H1 (cell line): ENCODE results near the gene GRM7. TPM values are rescaled to one million over a fixed set of nuclear protein-coding genes. Genes with fewer than 3 reads are reported as not detected.

ENCODE experiments used
- CTCF ChIA-PET: fragments of 300-600 bp; sonication (Branson Sonifier 250); formaldehyde crosslinking; loops from one replicate; lab custom pipeline; 2021; ENCODE audit not compliant: partially characterized antibody; lab: Charles Lee
- POLR2A ChIA-PET: fragments of 300-600 bp; sonication (Branson Sonifier 250); formaldehyde crosslinking; loops from one replicate; lab custom pipeline; 2021; ENCODE audit warnings: inconsistent platforms; ENCODE audit not compliant: partially characterized antibody; lab: Charles Lee
- DNase-seq, 2 experiments: peaks; one replicate each; pipeline versions ENCODE4 v3.0.0 to v3.0.0-alpha.2; 2010 to 2022; ENCODE audit warnings: low spot score in 2 of 2, low read depth in 1 of 2, mixed read lengths in 1 of 2
- FAIRE-seq: peaks from 2 replicates; lab custom pipeline; 2011; peaks lifted over from hg19 to GRCh38; lab: Jason Lieb, UNC
- H2AFZ ChIP-seq: 2 replicates; pipeline ENCODE4 v1.8.1; 2012; ENCODE audit warnings: low read length, inconsistent platforms
- H2AK5ac ChIP-seq: 2 replicates; pipeline ENCODE4 v1.6.1; 2013; ENCODE audit warnings: low read depth, low read length
- H2BK120ac ChIP-seq: replicated peaks from 2 replicates; pipeline ENCODE3; 2013; ENCODE audit warnings: low read depth, low read length, inconsistent platforms
- H2BK12ac ChIP-seq: 2 replicates; pipeline ENCODE4 v1.6.1; 2013; ENCODE audit warnings: low read depth, low read length
- H2BK15ac ChIP-seq: 2 replicates; pipeline ENCODE4 v1.6.1; 2013; ENCODE audit warnings: low read length
- H2BK20ac ChIP-seq: 2 replicates; pipeline ENCODE4 v1.6.1; 2013; ENCODE audit warnings: low read length
- H2BK5ac ChIP-seq: 2 replicates; pipeline ENCODE4 v1.6.1; 2013; ENCODE audit warnings: low read depth, low read length
- H3K14ac ChIP-seq: 2 replicates; pipeline ENCODE4 v1.6.1; 2013; ENCODE audit warnings: inconsistent platforms; ENCODE audit not compliant: insufficient read length
- H3K18ac ChIP-seq: 2 replicates; pipeline ENCODE4 v1.6.1; 2013; ENCODE audit warnings: low read length; ENCODE audit errors: extremely low read depth
- H3K23ac ChIP-seq: 2 replicates; pipeline ENCODE4 v1.6.1; 2013; ENCODE audit warnings: inconsistent platforms; ENCODE audit not compliant: insufficient read length
- H3K23me2 ChIP-seq: 2 replicates; pipeline ENCODE4 v1.6.1; 2013; ENCODE audit warnings: low read depth, low read length
- H3K27ac ChIP-seq: 2 replicates; pipeline ENCODE4 v1.6.1; 2011; ENCODE audit warnings: low read depth, low read length, inconsistent platforms
- H3K27me3 ChIP-seq, 4 experiments: replicated peaks in 1 of 4; 1 replicate in 1 of 4; 2 replicates in 3 of 4; pipeline versions ENCODE4 v1.6.1 to v1.8.1; 2011 to 2013; ENCODE audit warnings: low read length in 3 of 4, mild to moderate bottlenecking in 3 of 4, inconsistent platforms in 2 of 4, mixed read lengths in 2 of 4, moderate library complexity in 1 of 4; ENCODE audit not compliant: control insufficient read depth in 3 of 4, insufficient read depth in 3 of 4; ENCODE audit errors: extremely low read depth in 1 of 4
- H3K36me3 ChIP-seq, 4 experiments: 2 replicates each; pipeline versions ENCODE4 v1.6.1 to v1.8.1; 2011 to 2013; ENCODE audit warnings: mild to moderate bottlenecking in 4 of 4, low read length in 3 of 4, moderate library complexity in 2 of 4, control low read depth in 1 of 4, inconsistent platforms in 1 of 4; ENCODE audit not compliant: insufficient read depth in 4 of 4, control insufficient read depth in 2 of 4
- H3K4ac ChIP-seq: replicated peaks from 2 replicates; pipeline ENCODE3; 2013; ENCODE audit warnings: low read length, low read depth, mixed read lengths, inconsistent platforms; ENCODE audit not compliant: insufficient read length
- H3K4me1 ChIP-seq, 4 experiments: replicated peaks in 1 of 4; 1 replicate in 1 of 4; 2 replicates in 3 of 4; pipeline versions ENCODE4 v1.6.1 to v1.8.1; 2011 to 2013; ENCODE audit warnings: low read length in 3 of 4, inconsistent platforms in 2 of 4, mixed read lengths in 1 of 4; ENCODE audit not compliant: insufficient read depth in 4 of 4, control insufficient read depth in 3 of 4
- H3K4me2 ChIP-seq, 2 experiments: 2 replicates each; pipeline versions ENCODE4 v1.6.1 to v1.8.1; 2011 to 2013; ENCODE audit warnings: low read depth in 2 of 2, low read length in 2 of 2, control low read depth in 1 of 2, inconsistent platforms in 1 of 2, mild to moderate bottlenecking in 1 of 2; ENCODE audit not compliant: insufficient read depth in 1 of 2
- H3K4me3 ChIP-seq, 4 experiments: fragments of 200-600, 300-600 bp in 1 of 4; sonication (generic), shearing (Covaris generic), sonication (Bioruptor Twin) in 1 of 4; 2 replicates each; pipeline versions ENCODE4 v1.5.1 to v1.8.1; 2011 to 2016; ENCODE audit warnings: low read length in 4 of 4, low read depth in 3 of 4, control low read depth in 2 of 4, inconsistent platforms in 2 of 4, mild to moderate bottlenecking in 2 of 4, mixed read lengths in 1 of 4, moderate library complexity in 1 of 4; ENCODE audit not compliant: insufficient read depth in 2 of 4; ENCODE audit errors: extremely low read depth in 1 of 4
- H3K56ac ChIP-seq: replicated peaks from 2 replicates; pipeline ENCODE3; 2013; ENCODE audit warnings: low read depth, mild to moderate bottlenecking, mixed read lengths, low read length, inconsistent platforms; ENCODE audit not compliant: insufficient read length
- H3K79me1 ChIP-seq: 2 replicates; pipeline ENCODE4 v1.6.1; 2013; ENCODE audit warnings: low read depth, low read length, control low read depth
- H3K79me2 ChIP-seq, 2 experiments: 2 replicates each; pipeline versions ENCODE4 v1.6.1 to v1.8.1; 2012 to 2013; ENCODE audit warnings: low read length in 2 of 2, mild to moderate bottlenecking in 2 of 2, inconsistent platforms in 1 of 2; ENCODE audit not compliant: insufficient read depth in 2 of 2, control insufficient read depth in 1 of 2
- H3K9ac ChIP-seq, 4 experiments: replicated peaks in 1 of 4; 1 replicate in 1 of 4; 2 replicates in 3 of 4; pipeline versions ENCODE4 v1.6.1 to v1.8.1; 2011 to 2013; ENCODE audit warnings: low read depth in 3 of 4, low read length in 3 of 4, control low read depth in 2 of 4, mild to moderate bottlenecking in 2 of 4, moderate library complexity in 2 of 4, inconsistent platforms in 1 of 4; ENCODE audit errors: extremely low read depth in 1 of 4
- H3K9me3 ChIP-seq, 2 experiments: 2 replicates each; pipeline versions ENCODE4 v1.6.1 to v1.8.1; 2012 to 2013; ENCODE audit warnings: mild to moderate bottlenecking in 2 of 2, moderate library complexity in 2 of 2, control low read depth in 1 of 2, inconsistent platforms in 1 of 2, low read depth in 1 of 2, low read length in 1 of 2, mixed read lengths in 1 of 2; ENCODE audit not compliant: insufficient read depth in 2 of 2
- H4K20me1 ChIP-seq, 2 experiments: replicated peaks in 1 of 2; 2 replicates each; pipeline versions ENCODE3 to v1.8.1; 2011 to 2013; ENCODE audit warnings: inconsistent platforms in 2 of 2, low read length in 2 of 2, mild to moderate bottlenecking in 1 of 2; ENCODE audit not compliant: insufficient read depth in 2 of 2, control insufficient read depth in 1 of 2
- H4K5ac ChIP-seq: 2 replicates; pipeline ENCODE4 v1.6.1; 2013; ENCODE audit warnings: low read length, low read depth, mixed read lengths, inconsistent platforms; ENCODE audit not compliant: insufficient read length
- H4K8ac ChIP-seq: 2 replicates; pipeline ENCODE4 v1.8.0; 2013; ENCODE audit warnings: mild to moderate bottlenecking, moderate library complexity, low read length, inconsistent platforms; ENCODE audit not compliant: insufficient read depth; ENCODE audit errors: extremely low read depth
- H4K91ac ChIP-seq: replicated peaks from 2 replicates; pipeline ENCODE3; 2013; ENCODE audit warnings: low read length, mixed read lengths, inconsistent platforms; ENCODE audit not compliant: insufficient read length
- MAX ChIP-seq: IDR thresholded peaks from 2 replicates; pipeline ENCODE4 v1.6.1; 2012; ENCODE audit warnings: inconsistent platforms
- WGBS, 2 experiments: shearing (Covaris generic) in 1 of 2; methylation state at CpG; one replicate each; pipeline versions ENCODE4 v1.1.6 to v1.1.7; 2013 to 2015; ENCODE audit warnings: low lambda C conversion rate in 2 of 2, mixed read lengths in 2 of 2, inconsistent platforms in 1 of 2, low coverage in 1 of 2, missing lambda C conversion rate in 1 of 2; ENCODE audit not compliant: insufficient replicate concordance in 2 of 2, insufficient coverage in 1 of 2, insufficient read length in 1 of 2; ENCODE audit errors: extremely low coverage in 1 of 2, missing lambda C conversion rate in 1 of 2; 5-methylcytosine and 5-hydroxymethylcytosine counted together
- polyA plus RNA-seq, 7 experiments: library from polyadenylated mRNA; depleted of rRNA in 3 of 7; stranded (reverse) in 5 of 7; unstranded in 2 of 7; fragments of >200 nt in 5 of 7; fragments of 200-250 nt in 2 of 7; gene quantifications; 1 replicate in 5 of 7; 2 replicates in 1 of 7; 4 replicates in 1 of 7; pipeline versions ENCODE4 v1.2.1 to v1.2.3, GENCODE V29; 2011 to 2013; ENCODE audit warnings: missing spikeins in 2 of 7, mixed read lengths in 2 of 7
- total RNA-seq: library from RNA; stranded (reverse); fragmentation: NEBNext Ultra II Directional; extraction: Animal tissue kit (Norgen Biotek cat#: 25700); gene quantifications from 2 replicates; pipeline ENCODE4 v1.2.1, GENCODE V29; 2021

Gene GRM7
- total and polyA plus RNA-seq, 2 of the 8 experiments (the other 6 are each of a cell fraction or from before 2014, with no cell fraction given), result 0.17 to 0.24 TPM

GRCh38 chr3:7204848-7205156, 343.9 kb downstream of the GRM7 start:
- Histone ChIP-seq H3K79me1 (no peaks in the 10 kb centered on the region), H4K5ac (no peak overlapping the region), H3K79me2 (no peaks in the 10 kb centered on the region), H3K4ac (no peak overlapping the region), H2BK120ac (no peak overlapping the region), H3K27me3 (no peaks in the 10 kb centered on the region), H3K4me2 (no peak overlapping the region), H2BK12ac (no peak overlapping the region), H3K23me2 (no peaks in the 10 kb centered on the region), H4K20me1 (no peaks in the 10 kb centered on the region), H3K4me1 (no peaks in the 10 kb centered on the region; a peak in 1 of 7 replicates), H3K9me3 (no peaks in the 10 kb centered on the region), H3K14ac (no peak overlapping the region), H3K23ac (no peak overlapping the region), H2BK20ac (no peak overlapping the region), H4K91ac (no peak overlapping the region), H2AK5ac (no peak overlapping the region), H3K56ac (no peak overlapping the region), H2AFZ (no peak overlapping the region), H2BK5ac (no peak overlapping the region), H4K8ac (no peak overlapping the region), H3K36me3 (no peaks in the 10 kb centered on the region), H3K18ac (no peak overlapping the region), H3K27ac (no peak overlapping the region), H3K4me3 (no peak overlapping the region), H2BK15ac (no peak overlapping the region), H3K9ac (no peak overlapping the region)
- CTCF ChIA-PET, result no interaction called here
- FAIRE-seq (no peak), DNase-seq (no peak)
- 82% methylated on average over 2 of the region's 2 CpGs; no CpG with 5 or more reads in 1 of the 2 experiments for WGBS, 2 experiments
- POLR2A ChIA-PET, result no interaction called here
- TF ChIP-seq MAX, result no peak
